Right ventricle myocardium inferior (tissue), 1 donor: ENCODE data around the gene PEX14. TPM values are rescaled to one million over a fixed set of nuclear protein-coding genes. Genes with fewer than 3 reads are reported as not detected.

Experiments
- ATAC-seq: fragments of 200-7000 bp; cut with Tn5 transposase; one replicate; pipeline ENCODE4 v1.9.1; 2020; ENCODE audit warnings: mild to moderate bottlenecking, moderate library complexity
- DNase-seq: peaks from one replicate; pipeline ENCODE4 v3.0.0; 2021; ENCODE audit errors: missing footprints
- intact Hi-C: fragments of 100-400 bp; cut with DNase I; formaldehyde crosslinking; loops from one replicate; pipeline ENCODE4 v1.11.0; 2022
- total RNA-seq: library from RNA; stranded (reverse); fragmentation: NEBNext Ultra II Directional; extraction: Animal tissue kit (Norgen Biotek cat#: 25700); gene quantifications from one replicate; pipeline ENCODE4 v1.2.1, GENCODE V29; 2021
- donor health status: DM: no; HTN: yes; CAD: no; lungs with severe emphysema.

PEX14 gene
- total RNA-seq, 1 donor from 2014 or later, result 17.8 TPM

GRCh38 chr1:10556430-10557005, 81.8 kb downstream of the PEX14 start:
- intact Hi-C loops, result no loop called here
- no peak for DNase-seq
- peak; percentile 59 for ATAC-seq

GRCh38 chr1:10557714-10558113, 83.0 kb downstream of the PEX14 start:
- DNase-seq, result no peak
- intact Hi-C loops, result no loop called here
- no peak for ATAC-seq

GRCh38 chr1:10559386-10559785, 84.6 kb downstream of the PEX14 start:
- ATAC-seq, result no peak
- intact Hi-C loops, result no loop called here
- DNase-seq, result no peak

DNA sequence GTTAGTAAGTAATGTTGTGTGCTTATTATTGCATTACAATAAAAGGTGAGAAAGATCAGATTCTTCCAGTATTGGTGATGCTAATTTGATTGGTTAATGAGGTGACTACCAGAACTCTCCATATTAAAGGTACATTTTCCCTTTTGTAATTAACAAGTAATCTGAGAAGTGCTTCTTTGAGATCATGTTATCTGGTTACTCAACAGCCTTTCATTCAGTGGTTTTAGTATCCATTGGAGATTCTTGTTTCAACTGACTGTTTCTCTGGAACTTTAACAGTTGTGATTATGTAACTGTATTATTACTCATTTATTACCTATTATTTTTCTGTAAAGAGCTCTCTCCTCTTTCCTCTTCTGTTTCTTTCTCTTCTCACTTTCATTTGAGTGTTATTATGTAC, 86.7 kb downstream of the PEX14 start:
- intact Hi-C loops, result no loop called here
- no peak for ATAC-seq
- DNase-seq, result no peak

DNA sequence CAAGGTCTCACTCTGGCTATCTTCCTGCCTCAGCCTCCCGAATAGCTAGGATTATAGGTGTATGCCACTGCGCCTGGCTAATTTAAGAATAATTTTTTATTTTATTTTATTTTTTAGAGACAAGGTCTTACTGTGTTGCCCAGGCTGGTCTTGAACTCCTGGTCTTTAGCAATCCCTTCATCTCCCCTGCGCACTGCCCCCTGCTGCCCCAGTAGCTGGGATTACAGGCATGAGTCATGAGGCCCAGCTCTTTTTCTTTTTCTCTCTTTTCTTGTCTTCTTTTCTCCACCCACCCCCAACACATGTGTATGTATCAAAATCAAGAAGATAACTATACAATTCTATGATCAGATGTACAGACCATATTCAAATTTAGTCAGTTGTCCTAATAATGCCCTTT, 87.2 kb downstream of the PEX14 start:
- no peak for DNase-seq
- ATAC-seq, result no peak
- intact Hi-C loops, result no loop called here

DNA sequence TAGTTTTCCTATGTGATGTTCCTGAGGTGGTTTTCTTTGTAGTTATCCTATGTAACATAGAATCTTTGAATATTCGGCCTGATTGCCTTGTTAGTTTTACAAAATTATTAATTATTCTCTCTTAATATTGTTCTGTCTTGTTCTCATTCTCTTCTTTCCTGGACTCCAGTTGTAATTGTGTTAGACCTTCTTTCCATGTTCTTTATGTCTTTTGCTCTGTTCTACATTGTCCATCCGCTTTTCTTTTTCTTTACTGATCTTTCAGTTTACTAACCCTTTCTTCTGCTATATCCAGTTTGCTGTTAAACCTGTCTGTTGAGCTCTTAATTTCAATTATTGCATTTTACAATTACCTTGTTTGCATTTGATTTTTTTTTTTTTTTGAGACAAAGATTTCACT, 89.3 kb downstream of the PEX14 start:
- intact Hi-C loops, result no loop called here
- ATAC-seq, result no peak
- no peak for DNase-seq

- DNase-seq (no peak), ATAC-seq (no peak)
- intact Hi-C loops, result no loop called here
Observed at GRCh38 chr1:10569531-10569930, 94.8 kb downstream of the PEX14 start.

DNA sequence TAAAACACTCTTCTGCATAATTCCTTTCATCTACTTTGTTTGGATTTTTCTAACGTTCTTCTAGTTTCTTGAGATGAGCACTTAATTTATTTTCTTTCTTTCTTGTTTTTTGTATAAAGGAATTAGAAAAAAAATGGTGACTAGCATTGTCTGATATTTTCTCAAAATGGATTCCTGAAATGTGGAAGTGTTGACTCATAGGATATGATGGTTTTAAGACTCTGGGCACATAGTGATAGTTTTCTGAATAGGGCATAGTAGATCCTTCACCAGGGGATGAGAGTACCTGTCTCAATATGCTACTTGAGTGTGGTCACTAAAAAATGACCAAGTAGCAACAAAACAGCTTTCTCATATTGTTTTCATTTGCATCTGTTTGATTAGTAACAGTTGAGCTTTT, 100.9 kb downstream of the PEX14 start:
- intact Hi-C loops, result no loop called here
- DNase-seq (no peak), ATAC-seq (no peak)

DNA sequence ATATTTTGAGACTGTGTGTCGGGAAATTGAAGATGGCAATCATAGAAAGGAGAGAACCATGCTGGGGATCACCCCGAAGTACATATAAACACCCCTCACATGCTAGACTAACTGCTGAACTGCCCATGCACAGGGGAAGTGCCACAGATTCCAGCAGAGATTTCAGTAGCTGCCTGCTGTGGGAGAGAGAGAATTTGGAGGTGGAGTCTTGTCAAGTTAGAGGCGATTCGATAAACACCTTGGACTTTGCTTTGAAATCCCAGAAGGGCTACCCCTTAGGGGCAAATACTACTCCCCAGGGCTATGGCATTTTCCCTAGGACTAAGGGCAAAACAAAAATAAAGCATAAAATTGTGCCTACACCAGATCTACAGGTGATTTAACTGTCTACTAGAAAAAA, 103.3 kb downstream of the PEX14 start:
- ATAC-seq, result no peak
- no peak for DNase-seq
- intact Hi-C loops, result no loop called here

- intact Hi-C loops, result no loop called here
- ATAC-seq, result no peak
- DNase-seq, result no peak
Observed at GRCh38 chr1:10583641-10584040, 108.9 kb downstream of the PEX14 start.

GRCh38 chr1:10585242-10585641, 110.5 kb downstream of the PEX14 start:
- DNase-seq (no peak), ATAC-seq (no peak)
- intact Hi-C loops, result no loop called here

GRCh38 chr1:10586125-10586524, 111.4 kb downstream of the PEX14 start:
- ATAC-seq (no peak), DNase-seq (no peak)
- intact Hi-C loops, result no loop called here

DNA sequence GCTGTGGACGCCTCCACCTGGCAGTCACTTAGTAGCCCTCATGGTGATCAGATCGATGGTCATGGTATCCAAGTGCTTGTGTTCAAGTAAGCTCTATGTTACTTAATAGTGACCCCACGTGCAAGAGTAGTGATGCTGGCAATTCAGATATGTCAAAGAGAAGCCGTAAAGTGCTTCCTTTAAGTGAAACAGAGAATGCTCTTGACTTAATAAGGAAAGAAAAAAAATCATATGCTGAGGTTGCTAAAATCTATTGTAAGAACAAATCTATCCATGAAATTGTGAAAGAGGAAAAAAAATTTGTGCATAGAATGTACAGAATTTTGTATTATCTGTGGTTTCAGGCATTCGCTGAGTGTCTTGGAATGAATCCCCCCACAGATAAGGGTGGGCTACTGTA, 113.9 kb downstream of the PEX14 start:
- intact Hi-C loops, result no loop called here
- ATAC-seq (no peak), DNase-seq (no peak)

- intact Hi-C loops, result no loop called here
- DNase-seq (no peak), ATAC-seq (no peak)
Observed at GRCh38 chr1:10589074-10589473, 114.3 kb downstream of the PEX14 start.

GRCh38 chr1:10591010-10591409, 116.3 kb downstream of the PEX14 start:
- ATAC-seq, result no peak
- DNase-seq, result no peak
- intact Hi-C loops, result no loop called here

GRCh38 chr1:10592373-10592772, 117.6 kb downstream of the PEX14 start:
- intact Hi-C loops, result no loop called here
- DNase-seq, result no peak
- no peak for ATAC-seq

GRCh38 chr1:10593750-10594149, 119.0 kb downstream of the PEX14 start:
- no peak for ATAC-seq
- no peak for DNase-seq
- intact Hi-C loops, result no loop called here

DNA sequence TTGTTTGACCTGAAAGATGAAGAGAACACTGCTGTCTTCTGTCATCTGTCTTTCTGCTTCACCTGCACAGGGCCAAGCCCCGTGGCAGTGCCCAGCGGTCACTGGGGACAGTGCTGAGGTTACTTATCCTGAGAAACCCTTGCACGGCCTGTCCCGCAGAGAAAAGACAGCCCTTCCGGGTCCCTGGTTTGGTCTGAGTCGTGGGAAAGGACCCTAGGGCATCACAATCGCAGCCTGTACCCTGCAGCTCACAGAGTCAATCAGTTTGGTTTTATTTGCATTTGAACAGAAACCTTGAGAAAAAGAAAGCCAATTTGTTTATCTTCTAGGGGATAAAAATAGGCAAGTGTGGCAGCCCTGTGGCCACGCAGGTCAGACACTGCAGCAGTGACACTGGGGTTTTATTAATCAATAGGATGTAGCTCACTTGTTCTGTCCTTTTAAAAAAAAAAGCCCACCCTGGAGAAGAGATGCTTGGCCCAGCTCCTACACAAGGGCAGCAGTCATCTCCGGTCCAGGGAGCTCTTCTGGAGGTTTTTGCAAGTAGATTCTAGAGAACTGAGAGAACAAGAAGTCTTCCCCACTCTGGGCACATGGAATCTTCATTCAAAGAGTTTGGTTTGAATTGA, 120.0 kb downstream of the PEX14 start:
- ATAC-seq, result peak; percentile 69

DNA sequence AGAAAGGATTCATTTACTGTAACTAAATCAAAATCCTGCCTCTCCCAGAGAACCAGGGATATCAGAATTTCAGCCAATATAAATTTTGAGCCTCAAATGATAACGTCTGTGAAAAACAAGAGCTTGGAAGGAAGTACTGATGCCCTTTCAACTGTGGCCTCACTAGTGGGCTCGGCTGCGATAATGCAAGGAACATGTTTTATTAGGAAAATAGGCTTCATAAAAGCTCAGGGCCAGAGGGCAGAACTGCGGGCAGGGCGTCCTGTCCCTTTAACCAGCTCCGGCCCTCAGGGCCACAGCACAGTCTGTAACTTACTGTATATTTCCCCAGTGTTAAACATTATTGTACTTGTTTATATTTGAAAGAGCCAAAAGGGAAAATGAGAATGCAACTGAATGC, 122.0 kb downstream of the PEX14 start:
- DNase-seq (no peak), ATAC-seq (no peak)
- intact Hi-C loops, result no loop called here

More for the DNA sequence above, 120.0 kb downstream of the PEX14 start:
- DNase-seq, result no peak
- intact Hi-C loops, result no loop called here

- DNase-seq (no peak), ATAC-seq (no peak)
- intact Hi-C loops, result no loop called here
Observed at GRCh38 chr1:10597492-10598388, 123.0 kb downstream of the PEX14 start.
